ENCODE results near the gene ACOT2. TPM values are rescaled to one million over a fixed set of nuclear protein-coding genes. Genes with fewer than 3 reads are reported as not detected.

ACOT2 gene
- polyA plus RNA-seq, 4 donors, result 26.8 to 71.4 (median 52.6) TPM

- peak in 2 of 4 donors; percentile 47 to 63 for DNase-seq (ENCODE audit: low read depth in 4 of 4, low spot score in 3 of 4)
These were observed 43.5 kb downstream of the ACOT2 start, which contains the start of gene ACOT6 for GRCh38 chr14:73612339-73613045. ACOT6 (plus strand) TSS chr14:73612517; CDS start chr14:73612572, 55 bp downstream.

- DNase-seq (ENCODE audit: low read depth in 4 of 4, low spot score in 3 of 4), result no peak
These were observed 44.0 kb downstream of the ACOT2 start for GRCh38 chr14:73613046-73613383.

GRCh38 chr14:73613419-73613963 lies 44.5 kb downstream of the ACOT2 start:
- no peak for DNase-seq (ENCODE audit: low read depth in 4 of 4, low spot score in 3 of 4)

DNA sequence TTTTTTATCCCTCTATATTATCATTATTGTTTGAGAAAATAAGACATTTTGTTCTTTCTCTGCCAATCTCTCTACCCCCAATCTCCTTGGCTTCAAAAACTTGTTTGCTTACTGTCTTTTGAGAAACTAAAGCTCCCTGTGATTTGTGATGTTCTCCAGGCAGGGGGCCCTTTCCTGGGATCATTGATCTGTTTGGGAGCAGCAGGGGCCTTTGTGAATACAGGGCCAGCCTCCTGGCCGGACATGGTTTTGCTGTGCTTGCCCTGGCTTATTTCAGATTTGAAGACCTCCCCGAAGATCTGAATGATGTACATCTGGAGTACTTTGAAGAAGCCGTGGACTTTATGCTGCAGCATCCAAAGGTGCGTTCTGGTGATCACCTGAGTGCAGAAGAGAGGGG lies 47.8 kb downstream of the ACOT2 start:
- DNase-seq (ENCODE audit: low read depth in 4 of 4, low spot score in 3 of 4), result no peak

- no peak for DNase-seq (ENCODE audit: low read depth in 4 of 4, low spot score in 3 of 4)
These were observed 50.5 kb downstream of the ACOT2 start for GRCh38 chr14:73619524-73619923.

DNA sequence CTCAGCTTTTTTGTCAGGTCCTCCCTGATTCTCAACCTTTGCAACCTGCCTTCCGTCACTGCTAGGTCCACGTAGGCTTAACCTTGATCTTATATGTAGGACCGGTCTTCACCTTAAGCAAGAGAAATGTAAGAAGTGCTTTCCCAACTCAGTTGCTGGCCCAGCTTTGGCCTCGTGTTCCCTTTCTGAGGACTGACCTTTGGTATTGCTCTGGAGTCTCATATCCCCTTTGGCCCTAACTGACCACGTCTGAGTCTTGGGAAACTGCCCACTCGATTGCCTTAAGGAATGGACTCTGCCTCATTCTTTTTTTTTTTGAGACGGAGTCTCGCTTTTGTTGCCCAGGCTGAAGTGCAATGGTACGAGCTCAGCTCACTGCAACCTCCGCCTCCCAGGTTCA lies 51.3 kb downstream of the ACOT2 start:
- no peak for DNase-seq (ENCODE audit: low read depth in 4 of 4, low spot score in 3 of 4)

DNA sequence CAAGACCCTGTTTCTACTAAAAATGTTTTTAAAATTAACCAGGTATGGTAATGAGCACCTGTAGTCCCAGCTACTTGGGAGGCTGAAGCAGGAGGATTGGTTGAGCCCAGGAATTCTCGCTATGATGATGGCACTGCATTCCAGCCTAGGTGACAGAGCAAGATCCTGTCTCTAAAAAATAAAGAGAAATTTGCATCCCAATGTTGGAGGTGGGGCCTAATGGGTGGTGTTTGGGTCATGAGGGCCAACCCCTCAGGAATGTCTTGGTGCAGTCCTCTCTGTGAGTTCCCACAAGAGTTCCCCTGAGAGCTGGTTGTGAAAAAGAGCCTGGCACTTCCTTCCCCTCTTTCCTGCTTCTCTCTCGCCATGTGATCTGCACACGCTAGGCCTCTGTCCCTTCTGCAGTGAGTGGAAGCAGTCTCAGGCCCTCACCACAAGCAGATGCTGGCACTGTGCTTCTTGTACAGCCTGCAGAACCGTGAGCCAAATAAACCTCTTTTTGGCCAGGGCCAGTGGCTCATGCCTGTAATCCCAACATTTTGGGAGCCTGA lies 54.6 kb downstream of the ACOT2 start:
- no peak for DNase-seq (ENCODE audit: low read depth in 4 of 4, low spot score in 3 of 4)

Other genes starting within 250 kb of the ACOT2 start
- 100 to 1,000 TPM in 1 of 4 donors, 10 to 100 TPM in 3; 58.9 to 109 (median 89.3) TPM for gene NUMB, start 110.7 kb upstream of the ACOT2 start, polyA plus RNA-seq (ENCODE audit: insufficient read length in 4 of 4)
- gene RIOX1, start 78.3 kb upstream of the ACOT2 start, polyA plus RNA-seq (ENCODE audit: insufficient read length in 4 of 4), result 10 to 100 TPM in 3 of 4 donors, 1 to 10 TPM in 1; 8.3 to 11.6 (median 10.8) TPM
- 10 to 100 TPM in 1 of 4 donors, 1 to 10 TPM in 3; 3.8 to 13.6 (median 8.8) TPM for gene ACOT1, start 32.1 kb upstream of the ACOT2 start, polyA plus RNA-seq (ENCODE audit: insufficient read length in 4 of 4)
- 1 to 10 TPM in 3 of 4 donors, under 1 TPM in 1; 0.54 to 3.6 (median 1.5) TPM for gene HEATR4, start 10.3 kb upstream of the ACOT2 start, polyA plus RNA-seq (ENCODE audit: insufficient read length in 4 of 4)
- 1 to 10 TPM in 3 of 4 donors, under 1 TPM in 1; 0.74 to 4.3 (median 2.9) TPM for gene ACOT4, start 22.7 kb downstream of the ACOT2 start, polyA plus RNA-seq (ENCODE audit: insufficient read length in 4 of 4)
- under 1 TPM in 2 of 4 donors, not detected in 2; 0.18 to 0.19 TPM for gene ACOT6, start 43.3 kb downstream of the ACOT2 start, polyA plus RNA-seq (ENCODE audit: insufficient read length in 4 of 4)
- 10 to 100 TPM; 13.5 to 32.7 (median 21.9) TPM for gene DNAL1, start 75.8 kb downstream of the ACOT2 start, polyA plus RNA-seq (ENCODE audit: insufficient read length in 4 of 4)
- gene PNMA1, start 145.2 kb downstream of the ACOT2 start, polyA plus RNA-seq (ENCODE audit: insufficient read length in 4 of 4), result 10 to 100 TPM; 83.5 to 97.4 (median 89.2) TPM